Activated CD8-positive, alpha-beta memory T cell treated with anti-CD3 and anti-CD28 coated beads, Interleukin-2, amount 50 U/mL, for 1 hour (primary cell): ENCODE measurements around the gene CD164.
"Not testable (repeated sequence)": the region's sequence is repeated elsewhere in the genome, so short reads cannot be mapped to it uniquely, and the experiment has no call there.

Experiments
- DNase-seq: peaks from one replicate; pipeline ENCODE4 v3.0.0-alpha.2; 2020; ENCODE audit errors: extremely low read depth

The CD164 gene

GRCh38 chr6:109342911-109343310 lies 39.4 kb downstream of the CD164 start:
- no peak for DNase-seq

- DNase-seq, result no peak
These were observed 39.8 kb downstream of the CD164 start for GRCh38 chr6:109342506-109342905.

- DNase-seq, result no peak
These were observed 41.5 kb downstream of the CD164 start for GRCh38 chr6:109340811-109341210.

GRCh38 chr6:109339906-109340678 lies 42.2 kb downstream of the CD164 start:
- DNase-seq, result no peak

GRCh38 chr6:109336221-109336961 lies 45.9 kb downstream of the CD164 start:
- no peak for DNase-seq

GRCh38 chr6:109333870-109334269 lies 48.4 kb downstream of the CD164 start:
- DNase-seq, result not testable (repeated sequence)

GRCh38 chr6:109332748-109333147 lies 49.5 kb downstream of the CD164 start:
- DNase-seq, result no peak

GRCh38 chr6:109331081-109331480 lies 51.2 kb downstream of the CD164 start:
- DNase-seq, result no peak

- DNase-seq, result no peak
These were observed 52.0 kb downstream of the CD164 start for GRCh38 chr6:109330263-109330662.

GRCh38 chr6:109328629-109329028 lies 53.6 kb downstream of the CD164 start:
- no peak for DNase-seq

GRCh38 chr6:109327959-109328358 lies 54.3 kb downstream of the CD164 start:
- DNase-seq, result no peak

GRCh38 chr6:109327491-109327890 lies 54.8 kb downstream of the CD164 start:
- DNase-seq, result no peak

GRCh38 chr6:109326351-109326750 lies 55.9 kb downstream of the CD164 start:
- DNase-seq, result no peak

GRCh38 chr6:109325400-109325801 lies 56.9 kb downstream of the CD164 start:
- DNase-seq, result no peak

- no peak for DNase-seq
These were observed 59.0 kb downstream of the CD164 start for GRCh38 chr6:109323241-109323640.

- no peak for DNase-seq
These were observed 59.4 kb downstream of the CD164 start for GRCh38 chr6:109322825-109323224.

- no peak for DNase-seq
These were observed 60.5 kb downstream of the CD164 start for GRCh38 chr6:109321752-109322151.

GRCh38 chr6:109320072-109320471 lies 62.2 kb downstream of the CD164 start:
- no peak for DNase-seq

GRCh38 chr6:109318328-109318876 lies 63.9 kb downstream of the CD164 start:
- DNase-seq, result no peak

- no peak for DNase-seq
These were observed 65.4 kb downstream of the CD164 start for GRCh38 chr6:109316909-109317308.
